Parathyroid adenoma (tissue), 2 donors: Measurements from ENCODE around the gene IQSEC3.

Source experiments
- H2AFZ ChIP-seq: fragments of 300-600 bp; sonication (generic); one replicate; pipeline ENCODE4 v1.7.0; 2017; ENCODE audit warnings: antibody characterized with exemption, mild to moderate bottlenecking
- H3K27ac ChIP-seq: fragments of 300-600 bp; sonication (generic); one replicate; pipeline ENCODE4 v1.7.0; 2017
- H3K27me3 ChIP-seq: fragments of 300-600 bp; sonication (generic); one replicate; pipeline ENCODE4 v1.7.0; 2017; ENCODE audit warnings: low read length; ENCODE audit not compliant: control insufficient read depth, insufficient read depth
- H3K36me3 ChIP-seq: fragments of 300-600 bp; sonication (generic); one replicate; pipeline ENCODE4 v1.7.0; 2017; ENCODE audit warnings: low read length; ENCODE audit not compliant: control insufficient read depth, insufficient read depth
- H3K4me1 ChIP-seq: fragments of 300-600 bp; sonication (generic); one replicate; pipeline ENCODE4 v1.7.0; 2017; ENCODE audit warnings: control low read depth
- H3K4me2 ChIP-seq: fragments of 300-600 bp; sonication (generic); one replicate; pipeline ENCODE4 v1.7.0; 2017; ENCODE audit warnings: low read length
- H3K4me3 ChIP-seq: fragments of 300-600 bp; sonication (generic); one replicate; pipeline ENCODE4 v1.7.0; 2017; ENCODE audit warnings: low read depth, low read length
- H3K79me2 ChIP-seq: fragments of 300-600 bp; sonication (generic); one replicate; pipeline ENCODE4 v1.7.0; 2017; ENCODE audit warnings: control low read depth
- H3K9ac ChIP-seq: fragments of 300-600 bp; sonication (generic); one replicate; pipeline ENCODE4 v1.7.0; 2017; ENCODE audit warnings: mild to moderate bottlenecking
- H3K9me3 ChIP-seq: fragments of 300-600 bp; sonication (generic); one replicate; pipeline ENCODE4 v1.7.0; 2017; ENCODE audit warnings: low read length; ENCODE audit not compliant: control insufficient read depth
- CTCF ChIP-seq: fragments of 300-600 bp; sonication (generic); IDR thresholded peaks from one replicate; pipeline ENCODE4 v1.7.0; 2017; ENCODE audit warnings: antibody characterized with exemption, mild to moderate bottlenecking
- donor health status: primary hyperparathyroidism.

IQSEC3 gene

GRCh38 chr12:206746-207440 lies 140.3 kb downstream of the IQSEC3 start:
- no peak overlapping the region for H3K27ac ChIP-seq
- no peaks in the 10 kb centered on the region for H3K9me3 ChIP-seq
- no peak overlapping the region for H2AFZ ChIP-seq
- H3K4me3 ChIP-seq: no peak overlapping the region
- no peaks in the 10 kb centered on the region for H3K79me2 ChIP-seq
- no peaks in the 10 kb centered on the region for H3K36me3 ChIP-seq
- no peak for TF ChIP-seq CTCF
- no peak overlapping the region for H3K9ac ChIP-seq
- H3K27me3 ChIP-seq: no peaks in the 10 kb centered on the region
- no peak overlapping the region for H3K4me2 ChIP-seq
- H3K4me1 ChIP-seq: peaks cover 24% of the 10 kb centered on the region

- TF ChIP-seq CTCF: no peak
- Histone ChIP-seq H3K4me2 (no peak overlapping the region), H3K27me3 (no peaks in the 10 kb centered on the region), H3K4me3 (no peak overlapping the region), H3K79me2 (no peaks in the 10 kb centered on the region), H2AFZ (no peak overlapping the region), H3K27ac (no peak overlapping the region), H3K4me1 (peaks cover 23% of the 10 kb centered on the region), H3K36me3 (no peaks in the 10 kb centered on the region), H3K9me3 (no peaks in the 10 kb centered on the region), H3K9ac (no peak overlapping the region)
Measured at GRCh38 chr12:207804-208203, 141.2 kb downstream of the IQSEC3 start.

GRCh38 chr12:208813-209212 lies 142.2 kb downstream of the IQSEC3 start:
- H3K79me2 ChIP-seq: no peaks in the 10 kb centered on the region
- no peaks in the 10 kb centered on the region for H3K9me3 ChIP-seq
- no peak overlapping the region for H2AFZ ChIP-seq
- no peak overlapping the region for H3K4me3 ChIP-seq
- H3K27ac ChIP-seq: no peak overlapping the region
- no peak overlapping the region for H3K4me2 ChIP-seq
- no peak for TF ChIP-seq CTCF
- H3K9ac ChIP-seq: no peak overlapping the region
- peaks cover 31% of the 10 kb centered on the region for H3K4me1 ChIP-seq
- H3K36me3 ChIP-seq: no peaks in the 10 kb centered on the region
- no peaks in the 10 kb centered on the region for H3K27me3 ChIP-seq

GRCh38 chr12:209246-209645 lies 142.7 kb downstream of the IQSEC3 start:
- H2AFZ ChIP-seq: no peak overlapping the region
- H3K27ac ChIP-seq: no peak overlapping the region
- H3K36me3 ChIP-seq: no peaks in the 10 kb centered on the region
- H3K4me1 ChIP-seq: peaks cover 28% of the 10 kb centered on the region
- no peak overlapping the region for H3K4me2 ChIP-seq
- H3K79me2 ChIP-seq: no peaks in the 10 kb centered on the region
- no peak overlapping the region for H3K9ac ChIP-seq
- no peak overlapping the region for H3K4me3 ChIP-seq
- no peaks in the 10 kb centered on the region for H3K27me3 ChIP-seq
- TF ChIP-seq CTCF: no peak
- H3K9me3 ChIP-seq: no peaks in the 10 kb centered on the region

GRCh38 chr12:209851-210250 lies 143.3 kb downstream of the IQSEC3 start:
- Histone ChIP-seq H3K4me3 (no peak overlapping the region), H3K9ac (no peak overlapping the region), H3K4me2 (no peak overlapping the region), H3K27me3 (no peaks in the 10 kb centered on the region), H2AFZ (no peak overlapping the region), H3K27ac (no peak overlapping the region), H3K9me3 (no peaks in the 10 kb centered on the region), H3K79me2 (no peaks in the 10 kb centered on the region), H3K36me3 (no peaks in the 10 kb centered on the region), H3K4me1 (peaks cover 26% of the 10 kb centered on the region)
- TF ChIP-seq CTCF: no peak
